Right cardiac atrium (tissue), 5 donors: ENCODE measurements around the gene IFNL1. TPM values are rescaled to one million over a fixed set of nuclear protein-coding genes. Genes with fewer than 3 reads are reported as not detected.

Experiments
- polyA plus RNA-seq: library from polyadenylated mRNA; stranded (reverse); fragments of 200-250 nt; gene quantifications from one replicate; pipeline ENCODE4 v1.2.3, GENCODE V29; 2013
- total RNA-seq, 4 donors: library from RNA; stranded (reverse); fragmentation: NEBNext Ultra II Directional; extraction: Animal tissue kit (Norgen Biotek cat#: 25700); gene quantifications; one replicate each; pipeline ENCODE4 v1.2.1, GENCODE V29; 2021
- donor health status: healthy with polysubstance abuse.
- donor health status: DM: no; HTN: yes; CAD: no.
- donor health status: DM: no; HTN: no; CAD: no.
- donor health status: DM: no; HTN: yes; CAD: no; lungs with severe emphysema.
- donor health status: DM: yes; HTN: yes; CAD: no.

The IFNL1 gene
- total and polyA plus RNA-seq, 5 donors, result not detected

Other genes starting within 250 kb of the IFNL1 start
- not detected for gene ACP7, start 212.0 kb upstream of the IFNL1 start, total RNA-seq
- not detected for gene ACP7, start 212.0 kb upstream of the IFNL1 start, polyA plus RNA-seq
- 10 to 100 TPM; 19.9 to 24.4 (median 21.7) TPM for gene PAK4, start 170.6 kb upstream of the IFNL1 start, total RNA-seq
- gene PAK4, start 170.6 kb upstream of the IFNL1 start, polyA plus RNA-seq, result 15.1 TPM
- not detected for gene NCCRP1, start 99.4 kb upstream of the IFNL1 start, total RNA-seq
- not detected for gene NCCRP1, start 99.4 kb upstream of the IFNL1 start, polyA plus RNA-seq
- not detected for gene SYCN, start 92.1 kb upstream of the IFNL1 start, total RNA-seq
- not detected for gene SYCN, start 92.1 kb upstream of the IFNL1 start, polyA plus RNA-seq
- gene IFNL3, start 51.4 kb upstream of the IFNL1 start, total RNA-seq, result not detected
- gene IFNL3, start 51.4 kb upstream of the IFNL1 start, polyA plus RNA-seq, result not detected
- not detected for gene IFNL4, start 47.6 kb upstream of the IFNL1 start, total RNA-seq
- not detected for gene IFNL4, start 47.6 kb upstream of the IFNL1 start, polyA plus RNA-seq
- gene IFNL2, start 28.0 kb upstream of the IFNL1 start, total RNA-seq, result not detected
- gene IFNL2, start 28.0 kb upstream of the IFNL1 start, polyA plus RNA-seq, result not detected
- gene LRFN1, start 24.5 kb downstream of the IFNL1 start, total RNA-seq, result under 1 TPM; 0.33 to 0.96 (median 0.86) TPM
- 0.63 TPM for gene LRFN1, start 24.5 kb downstream of the IFNL1 start, polyA plus RNA-seq
- 10 to 100 TPM; 14.4 to 20.4 (median 17.9) TPM for gene GMFG, start 39.6 kb downstream of the IFNL1 start, total RNA-seq
- gene GMFG, start 39.6 kb downstream of the IFNL1 start, polyA plus RNA-seq, result 20.2 TPM
- 10 to 100 TPM; 43.2 to 85.3 (median 55.1) TPM for gene SAMD4B, start 46.0 kb downstream of the IFNL1 start, total RNA-seq
- gene SAMD4B, start 46.0 kb downstream of the IFNL1 start, polyA plus RNA-seq, result 71.5 TPM
- 10 to 100 TPM; 41.0 to 42.8 (median 41.3) TPM for gene PAF1, start 94.7 kb downstream of the IFNL1 start, total RNA-seq
- gene PAF1, start 94.7 kb downstream of the IFNL1 start, polyA plus RNA-seq, result 43.5 TPM
- gene MED29, start 95.0 kb downstream of the IFNL1 start, total RNA-seq, result 10 to 100 TPM; 25.1 to 31.8 (median 27.0) TPM
- 38.3 TPM for gene MED29, start 95.0 kb downstream of the IFNL1 start, polyA plus RNA-seq
- 100 to 1,000 TPM in 1 of 4 donors, 10 to 100 TPM in 3; 38.1 to 157 (median 56.4) TPM for gene ZFP36, start 110.4 kb downstream of the IFNL1 start, total RNA-seq
- 203 TPM for gene ZFP36, start 110.4 kb downstream of the IFNL1 start, polyA plus RNA-seq
- 10 to 100 TPM; 13.1 to 29.5 (median 20.1) TPM for gene PLEKHG2, start 116.3 kb downstream of the IFNL1 start, total RNA-seq
- 11.3 TPM for gene PLEKHG2, start 116.3 kb downstream of the IFNL1 start, polyA plus RNA-seq
- 1,000 to 10,000 TPM; 1,282 to 1,746 (median 1,468) TPM for gene RPS16, start 139.5 kb downstream of the IFNL1 start, total RNA-seq
- gene RPS16, start 139.5 kb downstream of the IFNL1 start, polyA plus RNA-seq, result 1,560 TPM
- gene SUPT5H, start 149.2 kb downstream of the IFNL1 start, total RNA-seq, result 10 to 100 TPM; 74.8 to 85.1 (median 80.1) TPM
- gene SUPT5H, start 149.2 kb downstream of the IFNL1 start, polyA plus RNA-seq, result 68.8 TPM
- gene TIMM50, start 184.4 kb downstream of the IFNL1 start, total RNA-seq, result 10 to 100 TPM; 54.1 to 69.9 (median 61.4) TPM
- 73.7 TPM for gene TIMM50, start 184.4 kb downstream of the IFNL1 start, polyA plus RNA-seq
- not detected for gene DLL3, start 202.5 kb downstream of the IFNL1 start, total RNA-seq
- gene DLL3, start 202.5 kb downstream of the IFNL1 start, polyA plus RNA-seq, result 0.07 TPM
- not detected for gene SELENOV, start 218.7 kb downstream of the IFNL1 start, total RNA-seq
- not detected for gene SELENOV, start 218.7 kb downstream of the IFNL1 start, polyA plus RNA-seq
- gene EID2B, start 236.4 kb downstream of the IFNL1 start, total RNA-seq, result 1 to 10 TPM; 2.3 to 4.3 (median 3.3) TPM
- gene EID2B, start 236.4 kb downstream of the IFNL1 start, polyA plus RNA-seq, result 2.8 TPM
- gene EID2, start 243.8 kb downstream of the IFNL1 start, total RNA-seq, result 10 to 100 TPM; 12.3 to 15.0 (median 13.5) TPM
- gene EID2, start 243.8 kb downstream of the IFNL1 start, polyA plus RNA-seq, result 14.3 TPM